Lower lobe of right lung (tissue), 2 donors: ENCODE results near the gene THSD4. TPM values are rescaled to one million over a fixed set of nuclear protein-coding genes. Genes with fewer than 3 reads are reported as not detected.
A peak's percentile ranks its signal among the peaks of the same experiment; 100 is the strongest.

Source experiments
- ATAC-seq, 2 donors: fragments of 200-7000 bp; cut with Tn5 transposase; one replicate each; pipeline ENCODE4 v1.9.1; 2020 to 2022; ENCODE audit warnings: mild to moderate bottlenecking in 2 of 2, moderate library complexity in 2 of 2
- DNase-seq: peaks from one replicate; pipeline ENCODE4 v3.0.0-alpha.2; 2020
- H3K27ac ChIP-seq: fragments of 200-600 bp; one replicate; pipeline ENCODE4 v1.8.0; 2022
- H3K27me3 ChIP-seq: fragments of 200-600 bp; one replicate; pipeline ENCODE4 v1.8.0; 2022; ENCODE audit warnings: low read depth
- H3K36me3 ChIP-seq: fragments of 200-600 bp; one replicate; pipeline ENCODE4 v1.8.0; 2022; ENCODE audit warnings: mild to moderate bottlenecking
- H3K4me1 ChIP-seq: fragments of 200-600 bp; one replicate; pipeline ENCODE4 v1.8.0; 2022
- H3K4me3 ChIP-seq: fragments of 200-600 bp; one replicate; pipeline ENCODE4 v1.8.0; 2022; ENCODE audit warnings: mild to moderate bottlenecking
- H3K9me3 ChIP-seq: fragments of 200-600 bp; one replicate; pipeline ENCODE4 v1.8.0; 2022
- CTCF ChIP-seq: fragments of 200-600 bp; IDR thresholded peaks from one replicate; pipeline ENCODE4 v1.8.0; 2022; ENCODE audit warnings: antibody characterized with exemption, mild to moderate bottlenecking
- intact Hi-C: fragments of 100-400 bp; cut with DNase I; formaldehyde crosslinking; loops from one replicate; pipeline ENCODE4 v1.11.0; 2022
- total RNA-seq: library from RNA; stranded (reverse); fragmentation: NEBNext Ultra II Directional; extraction: Animal tissue kit (Norgen Biotek cat#: 25700); gene quantifications from one replicate; pipeline ENCODE4 v1.2.1, GENCODE V29; 2021
- donor health status: DM: no; HTN: yes; CAD: no; lungs with severe emphysema.

The THSD4 gene
- total RNA-seq, 1 donor from 2014 or later: 18.2 TPM

- no peak overlapping the region for H3K27ac ChIP-seq
- no peaks in the 10 kb centered on the region for H3K27me3 ChIP-seq
- intact Hi-C loops: no loop called here
- no peak for TF ChIP-seq CTCF
- no peak for DNase-seq
- H3K4me1 ChIP-seq: no peaks in the 10 kb centered on the region
- ATAC-seq: no peak
- H3K9me3 ChIP-seq: no peaks in the 10 kb centered on the region
- H3K36me3 ChIP-seq: no peaks in the 10 kb centered on the region
- no peak overlapping the region for H3K4me3 ChIP-seq
Observed at GRCh38 chr15:71748293-71748718, 633.0 kb downstream of the THSD4 start.

GRCh38 chr15:71749500-71749899, 634.2 kb downstream of the THSD4 start:
- TF ChIP-seq CTCF: no peak
- no peak for ATAC-seq
- H3K27me3 ChIP-seq: no peaks in the 10 kb centered on the region
- H3K4me3 ChIP-seq: no peak overlapping the region
- DNase-seq: no peak
- intact Hi-C loops: no loop called here
- H3K36me3 ChIP-seq: no peaks in the 10 kb centered on the region
- no peaks in the 10 kb centered on the region for H3K4me1 ChIP-seq
- H3K9me3 ChIP-seq: no peaks in the 10 kb centered on the region
- no peak overlapping the region for H3K27ac ChIP-seq

GRCh38 chr15:71752128-71752527, 636.9 kb downstream of the THSD4 start:
- intact Hi-C loops: no loop called here
- Histone ChIP-seq H3K27me3 (no peaks in the 10 kb centered on the region), H3K9me3 (no peaks in the 10 kb centered on the region), H3K27ac (peak overlapping the region; percentile 28), H3K36me3 (no peaks in the 10 kb centered on the region), H3K4me1 (no peaks in the 10 kb centered on the region), H3K4me3 (no peak overlapping the region)
- ATAC-seq (no peak), DNase-seq (no peak)
- TF ChIP-seq CTCF: no peak

GRCh38 chr15:71752604-71753289, 637.5 kb downstream of the THSD4 start:
- DNase-seq: no peak
- Histone ChIP-seq H3K36me3 (no peaks in the 10 kb centered on the region), H3K27me3 (no peaks in the 10 kb centered on the region), H3K4me1 (no peaks in the 10 kb centered on the region), H3K27ac (peak overlapping the region; percentile 28), H3K4me3 (no peak overlapping the region), H3K9me3 (no peaks in the 10 kb centered on the region)
- intact Hi-C loops: no loop called here
- peak; percentile 88 to 92 for ATAC-seq
- peak; percentile 44 for TF ChIP-seq CTCF

GRCh38 chr15:71753346-71753745, 638.1 kb downstream of the THSD4 start:
- Histone ChIP-seq H3K4me3 (no peak overlapping the region), H3K4me1 (no peaks in the 10 kb centered on the region), H3K27me3 (no peaks in the 10 kb centered on the region), H3K27ac (peak overlapping the region; percentile 28), H3K9me3 (no peaks in the 10 kb centered on the region), H3K36me3 (no peaks in the 10 kb centered on the region)
- TF ChIP-seq CTCF: no peak
- ATAC-seq (peak in 1 of 2 donors; percentile 54), DNase-seq (no peak)
- intact Hi-C loops: no loop called here
